A673 (cell line): Measurements from ENCODE around the gene BFSP2.

Source experiments
- EZH2 ChIP-seq: fragments of 200-600 bp; sonication (generic); IDR thresholded peaks from 2 replicates; pipeline ENCODE4 v1.6.1; 2017; ENCODE audit warnings: borderline replicate concordance, low read depth, mild to moderate bottlenecking, mixed read lengths, antibody characterized with exemption, low read length; ENCODE audit not compliant: poor library complexity, severe bottlenecking
- TF ChIP-seq, protein P1 (sequence below): fragments of 300-800, 200-600 bp; sonication (generic); conservative IDR thresholded peaks from 2 replicates; pipeline ENCODE4 v1.5.1; 2017; ENCODE audit warnings: low read depth, mild to moderate bottlenecking, antibody characterized with exemption, low read length, moderate library complexity, mixed read lengths

DNA sequence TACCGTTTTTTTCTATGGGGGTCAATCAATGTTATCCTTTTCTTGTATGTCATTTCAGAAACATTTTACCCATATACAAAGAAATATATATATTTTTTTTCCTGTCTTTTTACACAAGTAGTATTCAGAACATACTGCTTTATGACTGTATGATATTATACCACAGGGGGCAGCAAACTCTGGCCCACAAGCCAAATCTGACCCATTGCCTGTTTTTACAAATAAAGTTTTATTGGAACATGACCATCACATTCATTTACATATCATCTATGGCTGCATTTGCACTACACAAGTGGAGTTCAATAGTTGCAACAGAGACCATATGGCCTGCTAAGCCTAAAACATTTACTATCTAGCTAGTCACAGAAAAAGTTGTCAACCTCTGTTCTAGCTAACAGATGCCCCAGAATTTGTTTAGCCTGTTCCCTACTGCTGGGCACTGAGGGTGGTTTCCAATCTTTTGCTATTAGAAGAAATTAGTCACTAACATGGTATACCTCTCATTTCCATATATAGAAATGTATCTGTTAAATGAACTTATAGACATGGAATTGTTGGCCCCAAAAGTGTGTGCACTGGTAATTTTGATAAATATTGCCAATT lies 57.7 kb downstream of the BFSP2 start:
- TF ChIP-seq, protein P1, sequence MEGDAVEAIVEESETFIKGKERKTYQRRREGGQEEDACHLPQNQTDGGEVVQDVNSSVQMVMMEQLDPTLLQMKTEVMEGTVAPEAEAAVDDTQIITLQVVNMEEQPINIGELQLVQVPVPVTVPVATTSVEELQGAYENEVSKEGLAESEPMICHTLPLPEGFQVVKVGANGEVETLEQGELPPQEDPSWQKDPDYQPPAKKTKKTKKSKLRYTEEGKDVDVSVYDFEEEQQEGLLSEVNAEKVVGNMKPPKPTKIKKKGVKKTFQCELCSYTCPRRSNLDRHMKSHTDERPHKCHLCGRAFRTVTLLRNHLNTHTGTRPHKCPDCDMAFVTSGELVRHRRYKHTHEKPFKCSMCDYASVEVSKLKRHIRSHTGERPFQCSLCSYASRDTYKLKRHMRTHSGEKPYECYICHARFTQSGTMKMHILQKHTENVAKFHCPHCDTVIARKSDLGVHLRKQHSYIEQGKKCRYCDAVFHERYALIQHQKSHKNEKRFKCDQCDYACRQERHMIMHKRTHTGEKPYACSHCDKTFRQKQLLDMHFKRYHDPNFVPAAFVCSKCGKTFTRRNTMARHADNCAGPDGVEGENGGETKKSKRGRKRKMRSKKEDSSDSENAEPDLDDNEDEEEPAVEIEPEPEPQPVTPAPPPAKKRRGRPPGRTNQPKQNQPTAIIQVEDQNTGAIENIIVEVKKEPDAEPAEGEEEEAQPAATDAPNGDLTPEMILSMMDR: peak; percentile 42
- TF ChIP-seq EZH2: no peak
